ENCODE measurements around the gene ABHD12.

GRCh38 chr20:25353353-25353746, 37.3 kb downstream of the ABHD12 start:
- no peak for TF ChIP-seq CTCF (IDR thresholded peaks at IDR 0.05)
- no peak for TF ChIP-seq POLR2A (IDR thresholded peaks at IDR 0.05)

All from heart left ventricle (tissue), 13 donors.